Activated T-cell treated with anti-CD3 and anti-CD28 coated beads, Interleukin-2, amount 50 U/mL, for 72 hours (primary cell): ENCODE results near the gene ME1. TPM values are rescaled to one million over a fixed set of nuclear protein-coding genes. Genes with fewer than 3 reads are reported as not detected.
"Not testable (repeated sequence)": the region's sequence is repeated elsewhere in the genome, so short reads cannot be mapped to it uniquely, and the experiment has no call there.

Experiments
- ATAC-seq, 2 donors: fragments of 150-1000 bp; cut with Tn5 transposase; replicated peaks in 1 of 2; 2 replicates each; pipeline ENCODE4 v1.10.0; 2021; ENCODE audit warnings: moderate library complexity in 2 of 2, mild to moderate bottlenecking in 1 of 2
- DNase-seq, 2 donors: peaks; one replicate each; pipeline ENCODE4 v3.0.0; 2021 to 2022; ENCODE audit warnings: mixed read lengths in 1 of 2
- H3K27ac Mint-ChIP-seq: one replicate; pipeline ENCODE4 v1.8.0; 2022; ENCODE audit warnings: mild to moderate bottlenecking, moderate library complexity, mixed read lengths
- H3K27me3 Mint-ChIP-seq: one replicate; pipeline ENCODE4 v1.8.0; 2022; ENCODE audit warnings: low read depth, mixed read lengths
- H3K36me3 Mint-ChIP-seq, 2 donors: one replicate each; pipeline ENCODE4 v1.8.0; 2022; ENCODE audit warnings: mixed read lengths in 2 of 2, mild to moderate bottlenecking in 1 of 2; ENCODE audit not compliant: insufficient read depth in 2 of 2
- H3K4me1 Mint-ChIP-seq: one replicate; pipeline ENCODE4 v1.8.0; 2022; ENCODE audit warnings: low read depth, mixed read lengths
- H3K4me3 Mint-ChIP-seq, 2 donors: one replicate each; pipeline ENCODE4 v1.8.0; 2022; ENCODE audit warnings: mild to moderate bottlenecking in 2 of 2, mixed read lengths in 2 of 2, moderate library complexity in 2 of 2
- H3K9me3 Mint-ChIP-seq, 2 donors: one replicate each; pipeline ENCODE4 v1.8.0; 2022; ENCODE audit warnings: mixed read lengths in 2 of 2
- total RNA-seq, 2 donors: library from RNA; stranded (reverse); gene quantifications; one replicate each; pipeline ENCODE4 v1.2.3, GENCODE V29; 2022

The ME1 gene
- total RNA-seq, 2 donors from 2014 or later, result 0.32 TPM; not detected in 1

GRCh38 chr6:83310046-83310445, 120.8 kb downstream of the ME1 start:
- no peak for ATAC-seq
- DNase-seq, result no peak
- H3K36me3 Mint-ChIP-seq, result no peaks in the 10 kb centered on the region
- H3K27me3 Mint-ChIP-seq, result peaks cover 19% of the 10 kb centered on the region
- H3K4me3 Mint-ChIP-seq, result no peak overlapping the region
- no peaks in the 10 kb centered on the region for H3K4me1 Mint-ChIP-seq
- no peak overlapping the region for H3K27ac Mint-ChIP-seq
- H3K9me3 Mint-ChIP-seq, result peaks cover 0 to 2% of the 10 kb centered on the region in 2 donors

- H3K4me3 Mint-ChIP-seq, result no peak overlapping the region
Measured at GRCh38 chr6:83309344-83309743, 121.5 kb downstream of the ME1 start.

GRCh38 chr6:83308833-83309232, 122.0 kb downstream of the ME1 start:
- DNase-seq, result no peak
- H3K27me3 Mint-ChIP-seq, result peaks cover 16% of the 10 kb centered on the region
- no peak overlapping the region for H3K4me3 Mint-ChIP-seq
- no peaks in the 10 kb centered on the region for H3K36me3 Mint-ChIP-seq
- no peak for ATAC-seq
- H3K27ac Mint-ChIP-seq, result no peak overlapping the region
- H3K4me1 Mint-ChIP-seq, result no peaks in the 10 kb centered on the region
- H3K9me3 Mint-ChIP-seq, result peaks cover 0 to 2% of the 10 kb centered on the region in 2 donors

More at GRCh38 chr6:83309344-83309743, 121.5 kb downstream of the ME1 start:
- no peaks in the 10 kb centered on the region for H3K4me1 Mint-ChIP-seq
- peaks cover 0 to 2% of the 10 kb centered on the region in 2 donors for H3K9me3 Mint-ChIP-seq
- no peak for DNase-seq
- no peak overlapping the region for H3K27ac Mint-ChIP-seq
- peaks cover 16% of the 10 kb centered on the region for H3K27me3 Mint-ChIP-seq
- no peaks in the 10 kb centered on the region for H3K36me3 Mint-ChIP-seq
- ATAC-seq, result no peak

GRCh38 chr6:83307849-83308248, 123.0 kb downstream of the ME1 start:
- no peak overlapping the region for H3K4me3 Mint-ChIP-seq
- H3K9me3 Mint-ChIP-seq, result peaks cover 0 to 2% of the 10 kb centered on the region in 2 donors
- ATAC-seq (no peak), DNase-seq (no peak)
- no peaks in the 10 kb centered on the region for H3K4me1 Mint-ChIP-seq
- H3K27ac Mint-ChIP-seq, result no peak overlapping the region
- H3K27me3 Mint-ChIP-seq, result peaks cover 16% of the 10 kb centered on the region
- H3K36me3 Mint-ChIP-seq, result no peaks in the 10 kb centered on the region

- H3K36me3 Mint-ChIP-seq, result peaks cover 0 to 1% of the 10 kb centered on the region in 2 donors
- peaks cover 22% of the 10 kb centered on the region for H3K27me3 Mint-ChIP-seq
- H3K4me3 Mint-ChIP-seq, result no peak overlapping the region
- H3K4me1 Mint-ChIP-seq, result no peaks in the 10 kb centered on the region
- ATAC-seq (no peak), DNase-seq (no peak)
- no peak overlapping the region for H3K27ac Mint-ChIP-seq
- peaks cover 0 to 3% of the 10 kb centered on the region in 2 donors for H3K9me3 Mint-ChIP-seq
Measured at GRCh38 chr6:83303426-83303825, 127.4 kb downstream of the ME1 start.

GRCh38 chr6:83294676-83295075, 136.2 kb downstream of the ME1 start:
- H3K27ac Mint-ChIP-seq, result no peak overlapping the region
- peaks cover 8% of the 10 kb centered on the region for H3K4me1 Mint-ChIP-seq
- peaks cover 10 to 15% of the 10 kb centered on the region in 2 donors for H3K36me3 Mint-ChIP-seq
- no peak overlapping the region for H3K4me3 Mint-ChIP-seq
- H3K9me3 Mint-ChIP-seq, result peaks cover 10 to 11% of the 10 kb centered on the region in 2 donors
- peaks cover 61% of the 10 kb centered on the region for H3K27me3 Mint-ChIP-seq
- ATAC-seq (no peak), DNase-seq (no peak)

- Mint-ChIP-seq H3K27ac (peak overlapping the region; percentile 70), H3K4me1 (peaks cover 8% of the 10 kb centered on the region), H3K4me3 (peak overlapping the region in 1 of 2 donors; percentile 30), H3K36me3 (peaks cover 10 to 15% of the 10 kb centered on the region in 2 donors), H3K9me3 (peaks cover 10 to 11% of the 10 kb centered on the region in 2 donors), H3K27me3 (peaks cover 70% of the 10 kb centered on the region)
- ATAC-seq (peak; percentile 88 to 91), DNase-seq (no peak)
Measured at GRCh38 chr6:83292900-83293843, 137.7 kb downstream of the ME1 start.

GRCh38 chr6:83287298-83287697, 143.6 kb downstream of the ME1 start:
- H3K4me3 Mint-ChIP-seq, DNase-seq, ATAC-seq, H3K27ac Mint-ChIP-seq, H3K4me1 Mint-ChIP-seq: not testable (repeated sequence)
- Mint-ChIP-seq H3K9me3 (peaks cover 10 to 11% of the 10 kb centered on the region in 2 donors), H3K27me3 (peaks cover 45% of the 10 kb centered on the region), H3K36me3 (peaks cover 7 to 13% of the 10 kb centered on the region in 2 donors)

- no peak for ATAC-seq
- DNase-seq, result no peak
- H3K4me1 Mint-ChIP-seq, result no peaks in the 10 kb centered on the region
- peaks cover 31% of the 10 kb centered on the region for H3K27me3 Mint-ChIP-seq
- peaks cover 0 to 10% of the 10 kb centered on the region in 2 donors for H3K36me3 Mint-ChIP-seq
- H3K4me3 Mint-ChIP-seq, result no peak overlapping the region
- H3K9me3 Mint-ChIP-seq, result peaks cover 7 to 8% of the 10 kb centered on the region in 2 donors
- H3K27ac Mint-ChIP-seq, result no peak overlapping the region
Measured at GRCh38 chr6:83285917-83286316, 144.9 kb downstream of the ME1 start.

GRCh38 chr6:83273596-83273995, 157.3 kb downstream of the ME1 start:
- no peaks in the 10 kb centered on the region for H3K36me3 Mint-ChIP-seq
- H3K27me3 Mint-ChIP-seq, result peaks cover 22% of the 10 kb centered on the region
- H3K4me1 Mint-ChIP-seq, result peaks cover 10% of the 10 kb centered on the region
- DNase-seq (no peak), ATAC-seq (no peak)
- no peak overlapping the region for H3K4me3 Mint-ChIP-seq
- no peak overlapping the region for H3K27ac Mint-ChIP-seq
- H3K9me3 Mint-ChIP-seq, result no peaks in the 10 kb centered on the region

- H3K36me3 Mint-ChIP-seq, result no peaks in the 10 kb centered on the region
- H3K4me1 Mint-ChIP-seq, result peaks cover 10% of the 10 kb centered on the region
- no peak for DNase-seq
- H3K27me3 Mint-ChIP-seq, result peaks cover 14% of the 10 kb centered on the region
- no peaks in the 10 kb centered on the region for H3K9me3 Mint-ChIP-seq
- H3K27ac Mint-ChIP-seq, result peak overlapping the region; percentile 63
- peak; percentile 56 to 62 for ATAC-seq
- no peak overlapping the region for H3K4me3 Mint-ChIP-seq
Measured at GRCh38 chr6:83270971-83271719, 159.7 kb downstream of the ME1 start.

GRCh38 chr6:83265384-83265783, 165.5 kb downstream of the ME1 start:
- Mint-ChIP-seq H3K27ac (no peak overlapping the region), H3K9me3 (peaks cover 0 to 2% of the 10 kb centered on the region in 2 donors), H3K27me3 (peaks cover 28% of the 10 kb centered on the region), H3K4me1 (no peaks in the 10 kb centered on the region), H3K4me3 (no peak overlapping the region), H3K36me3 (no peaks in the 10 kb centered on the region)
- DNase-seq, result no peak
- no peak for ATAC-seq

GRCh38 chr6:83260577-83260976, 170.3 kb downstream of the ME1 start:
- Mint-ChIP-seq H3K27ac (no peak overlapping the region), H3K36me3 (peaks cover 0 to 2% of the 10 kb centered on the region in 2 donors), H3K9me3 (peaks cover 0 to 2% of the 10 kb centered on the region in 2 donors), H3K4me3 (no peak overlapping the region), H3K4me1 (no peaks in the 10 kb centered on the region), H3K27me3 (peaks cover 20% of the 10 kb centered on the region)
- no peak for DNase-seq
- ATAC-seq, result no peak
